GM21381 (cell line): ENCODE measurements around the gene CNTN5.

Experiments
- ATAC-seq: cut with Tn5 transposase; IDR thresholded peaks from one replicate; pipeline ENCODE4 v1.9.1; 2021; ENCODE audit warnings: mild to moderate bottlenecking, moderate library complexity; ENCODE audit not compliant: unreplicated experiment

The CNTN5 gene

GRCh38 chr11:100011697-100012096 is 990.9 kb downstream of the CNTN5 start:
- ATAC-seq = no peak

- no peak for ATAC-seq
Observed at GRCh38 chr11:100013011-100013410, 992.3 kb downstream of the CNTN5 start.

GRCh38 chr11:100031973-100032372 is 1011.2 kb downstream of the CNTN5 start:
- ATAC-seq = no peak

GRCh38 chr11:100061006-100061405 is 1040.3 kb downstream of the CNTN5 start:
- no peak for ATAC-seq

- no peak for ATAC-seq
Observed at GRCh38 chr11:100066399-100066798, 1045.7 kb downstream of the CNTN5 start.

GRCh38 chr11:100068116-100068515 is 1047.4 kb downstream of the CNTN5 start:
- ATAC-seq = no peak

GRCh38 chr11:100072131-100072530 is 1051.4 kb downstream of the CNTN5 start:
- no peak for ATAC-seq

- ATAC-seq = no peak
Observed at GRCh38 chr11:100080381-100080780, 1059.6 kb downstream of the CNTN5 start.

GRCh38 chr11:100080821-100081220 is 1060.1 kb downstream of the CNTN5 start:
- no peak for ATAC-seq

GRCh38 chr11:100093698-100094097 is 1072.9 kb downstream of the CNTN5 start:
- ATAC-seq = no peak

- no peak for ATAC-seq
Observed at GRCh38 chr11:100094121-100094865, 1073.5 kb downstream of the CNTN5 start.

- no peak for ATAC-seq
Observed at GRCh38 chr11:100095809-100096208, 1075.1 kb downstream of the CNTN5 start.

GRCh38 chr11:100098560-100098959 is 1077.8 kb downstream of the CNTN5 start:
- ATAC-seq = no peak

- ATAC-seq = no peak
Observed at GRCh38 chr11:100105255-100105981, 1084.7 kb downstream of the CNTN5 start.

GRCh38 chr11:100105982-100106358 is 1085.2 kb downstream of the CNTN5 start:
- no peak for ATAC-seq

GRCh38 chr11:100119176-100119575 is 1098.4 kb downstream of the CNTN5 start:
- no peak for ATAC-seq

- no peak for ATAC-seq
Observed at GRCh38 chr11:100133114-100133513, 1112.4 kb downstream of the CNTN5 start.

GRCh38 chr11:100141201-100141600 is 1120.5 kb downstream of the CNTN5 start:
- ATAC-seq = no peak

- ATAC-seq = no peak
Observed at GRCh38 chr11:100151944-100152343, 1131.2 kb downstream of the CNTN5 start.

- no peak for ATAC-seq
Observed at GRCh38 chr11:100152766-100153165, 1132.0 kb downstream of the CNTN5 start.

GRCh38 chr11:100163471-100163870 is 1142.7 kb downstream of the CNTN5 start:
- ATAC-seq = no peak

GRCh38 chr11:100174881-100175280 is 1154.1 kb downstream of the CNTN5 start:
- no peak for ATAC-seq
